Activated CD4-positive, alpha-beta T cell treated with anti-CD3 and anti-CD28 coated beads for 24 hours (primary cell): ENCODE results near the gene CYGB.

Experiments used
- DNase-seq, 2 donors: peaks; one replicate each; pipeline ENCODE4 v3.0.0-alpha.2; 2020; ENCODE audit warnings: low read depth in 2 of 2

Gene CYGB

GRCh38 chr17:76550712-76551615, 13.5 kb upstream of the CYGB start:
- DNase-seq: no peak

DNA sequence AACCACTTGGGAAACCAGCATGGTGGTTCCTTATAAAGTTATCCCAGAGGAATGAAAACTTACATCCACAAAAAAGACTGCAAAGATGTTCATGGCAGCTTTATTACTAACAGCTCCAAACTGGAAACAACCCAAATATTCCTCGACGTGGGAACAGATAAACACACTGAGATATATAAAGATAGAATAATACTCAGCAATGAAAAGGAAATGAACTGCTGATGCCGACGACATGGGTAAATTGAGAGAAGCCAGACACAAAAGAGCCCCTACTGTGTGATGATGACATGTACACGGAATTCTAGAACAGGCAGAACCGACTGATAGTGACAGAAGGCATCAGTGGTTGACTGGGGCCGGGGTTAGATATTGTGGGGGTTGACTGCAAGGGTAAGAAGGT, 12.0 kb upstream of the CYGB start:
- no peak for DNase-seq

DNA sequence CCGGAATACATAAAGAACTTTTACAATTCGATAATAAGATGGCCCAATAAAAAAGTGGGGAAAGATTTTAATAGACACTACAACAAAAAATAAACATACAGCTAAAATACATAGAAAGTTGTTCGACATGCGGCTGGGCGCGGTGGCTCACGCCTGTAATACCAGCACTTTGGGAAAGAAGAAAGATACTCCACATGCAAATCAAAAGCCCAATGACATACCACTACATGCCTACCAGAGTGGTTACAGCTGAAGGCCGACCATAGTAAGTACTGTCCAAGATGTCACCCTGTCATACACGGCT, 11.7 kb upstream of the CYGB start:
- DNase-seq: no peak

DNA sequence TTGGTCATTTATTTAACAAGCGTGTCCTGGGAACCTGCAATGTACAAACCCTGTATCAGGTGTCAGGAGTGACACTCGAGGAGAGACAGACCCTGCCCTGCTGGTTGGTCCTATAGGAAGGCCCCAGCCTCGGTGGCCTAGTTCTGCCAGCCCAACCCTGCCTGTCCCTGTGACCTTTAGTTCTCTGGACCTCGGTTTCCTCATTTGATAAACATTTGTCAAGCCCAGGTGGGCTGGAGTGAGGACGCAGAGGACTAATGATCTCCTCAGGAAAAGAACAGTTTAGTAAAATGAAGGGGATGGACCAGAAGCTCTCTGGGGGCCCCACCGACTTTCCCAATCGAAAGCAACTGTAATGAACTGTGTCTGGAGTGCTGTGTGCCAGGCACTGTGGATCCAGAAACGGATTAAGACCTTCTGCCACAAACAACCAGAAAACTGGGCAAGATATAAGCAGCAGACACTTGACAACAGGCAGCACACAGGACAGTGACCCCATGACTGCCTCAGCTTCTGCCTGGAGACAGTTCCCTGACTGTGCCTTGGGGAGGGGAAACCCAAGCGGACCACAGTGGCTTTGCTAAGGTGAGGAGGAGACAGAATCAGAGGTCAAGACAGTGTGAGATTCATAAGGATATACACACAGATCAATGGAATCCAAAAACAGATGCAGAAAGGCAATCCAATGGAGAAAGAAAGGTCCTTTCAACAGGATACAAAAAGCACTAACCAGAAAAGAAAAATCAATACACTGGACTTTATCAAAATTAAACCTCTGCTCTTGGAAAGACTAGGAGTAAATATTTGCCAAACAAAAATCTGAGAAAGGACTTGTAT, 11.1 kb upstream of the CYGB start:
- no peak for DNase-seq

DNA sequence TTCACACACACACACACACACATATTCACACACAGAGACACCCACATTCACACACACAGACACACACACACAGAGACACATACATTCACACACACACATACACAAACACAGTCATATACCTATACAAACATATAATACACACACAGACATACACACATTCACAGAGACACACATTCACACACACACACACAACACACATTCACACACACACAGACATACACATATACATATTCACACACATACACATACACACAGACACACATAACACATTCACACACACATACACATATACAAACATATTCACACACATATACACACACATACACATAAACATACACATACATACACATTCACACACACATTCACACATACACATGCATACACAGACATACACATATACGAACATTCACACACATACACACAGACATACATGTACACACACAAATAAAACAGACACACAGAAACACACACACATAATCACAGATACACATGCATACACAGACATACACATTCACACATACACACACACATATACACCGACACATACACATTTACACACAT, 10.2 kb upstream of the CYGB start:
- DNase-seq: no peak

GRCh38 chr17:76547183-76547641, 9.7 kb upstream of the CYGB start:
- DNase-seq: no peak

DNA sequence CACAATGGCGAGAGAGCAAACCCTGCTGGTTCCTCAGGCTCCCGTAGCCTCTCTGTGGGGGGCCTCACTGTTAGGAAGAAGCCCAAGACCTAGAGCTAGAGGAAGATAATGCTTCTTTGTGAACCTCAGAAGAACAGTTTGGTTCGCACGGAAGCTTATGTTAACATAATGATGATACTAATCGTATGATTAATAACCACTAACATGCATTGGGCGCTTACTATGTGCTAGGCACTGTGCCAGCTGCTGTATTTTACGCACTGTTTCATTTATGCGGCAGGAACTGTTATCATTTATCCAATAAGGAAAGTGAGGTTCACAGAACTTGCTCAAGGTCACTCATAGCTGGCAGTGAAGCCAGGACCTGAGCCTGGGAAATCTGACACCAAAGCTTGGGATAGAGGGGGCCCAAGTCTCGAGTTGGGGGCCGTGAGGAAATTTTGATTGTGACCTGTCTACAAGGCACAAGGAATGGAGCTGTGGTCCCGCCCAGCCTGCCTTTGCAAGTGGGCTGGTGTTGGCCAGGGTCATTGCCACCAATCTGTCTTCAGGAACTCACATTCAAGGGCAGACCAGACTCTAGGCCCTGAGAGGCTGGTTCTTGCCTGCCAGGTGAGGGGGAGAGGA, 9.2 kb upstream of the CYGB start:
- DNase-seq: no peak

GRCh38 chr17:76545918-76546555, 8.5 kb upstream of the CYGB start:
- no peak for DNase-seq

DNA sequence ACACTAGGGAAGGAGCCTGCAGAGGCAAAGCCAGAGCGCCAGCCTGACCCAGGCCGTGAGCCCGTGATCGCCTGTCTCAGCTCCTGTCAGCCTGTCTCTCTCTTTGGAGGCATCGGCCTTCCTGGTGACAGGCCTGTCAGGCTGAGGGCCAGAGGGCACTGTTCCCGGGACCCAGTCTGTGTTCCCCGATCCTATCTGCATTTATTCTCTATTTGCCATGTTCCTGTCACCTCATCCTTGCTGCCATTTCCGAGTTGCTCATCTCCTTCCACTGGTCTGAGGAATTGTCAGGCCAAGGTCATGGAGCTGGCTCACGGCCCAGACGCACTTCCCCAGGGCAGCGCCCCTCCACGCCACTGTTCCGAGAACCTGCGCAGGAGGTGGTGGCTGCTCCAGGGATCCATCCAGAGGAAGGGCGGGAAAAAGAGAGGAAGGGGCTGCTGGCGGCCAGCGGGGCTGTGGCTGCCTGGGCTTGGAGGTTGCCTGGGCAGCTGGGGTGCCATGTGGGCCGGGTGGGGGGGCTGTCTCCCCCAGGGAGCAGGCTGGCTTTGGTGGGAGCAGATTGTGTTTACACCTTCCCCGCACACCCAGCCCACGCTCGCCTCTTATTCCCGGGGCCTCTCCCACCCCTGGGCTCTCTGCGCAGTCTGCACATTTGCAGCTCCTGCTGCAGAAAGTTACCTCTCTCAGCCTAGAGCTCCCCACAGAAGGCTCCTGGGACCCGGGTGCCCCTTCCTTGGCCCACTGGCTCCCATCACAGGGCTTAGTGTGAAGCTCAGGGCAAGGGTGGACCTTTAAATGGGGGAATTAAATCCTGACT, 7.2 kb upstream of the CYGB start:
- no peak for DNase-seq

DNA sequence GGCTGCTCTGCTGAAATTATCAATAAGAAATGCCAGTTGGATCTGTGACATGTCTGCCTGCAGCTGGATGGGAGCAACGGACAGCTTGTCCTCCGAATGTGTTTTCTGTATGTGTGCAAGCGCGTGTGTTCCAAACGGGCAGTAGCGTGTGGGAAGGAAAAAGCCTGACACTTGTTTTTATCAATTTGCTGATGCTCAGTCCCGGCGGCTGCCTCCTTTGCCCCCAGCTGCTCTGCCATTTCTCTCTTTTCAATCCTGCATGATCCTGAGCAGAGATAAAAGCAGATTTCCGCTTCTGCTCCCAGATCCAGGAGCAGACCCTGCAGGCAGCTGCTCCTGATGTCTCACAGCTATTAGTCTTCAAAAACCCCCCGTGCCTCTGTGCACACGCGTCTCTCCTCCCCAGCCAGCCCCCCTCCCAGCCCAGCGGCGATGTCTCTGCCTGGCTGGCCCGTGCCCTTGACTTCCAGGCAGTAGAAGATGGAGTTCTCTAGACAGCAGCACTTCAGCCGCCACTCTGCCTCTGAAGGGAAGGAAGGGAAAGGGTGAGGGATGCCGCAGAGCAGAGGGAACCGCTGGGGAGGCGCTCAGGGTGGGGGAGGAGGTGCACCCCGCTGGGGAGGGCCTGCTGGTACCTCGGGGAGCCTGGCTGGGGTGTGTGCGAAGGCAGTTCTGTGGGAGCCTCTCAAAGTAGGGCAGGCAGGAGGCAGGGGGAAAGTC, 6.5 kb upstream of the CYGB start:
- no peak for DNase-seq

DNA sequence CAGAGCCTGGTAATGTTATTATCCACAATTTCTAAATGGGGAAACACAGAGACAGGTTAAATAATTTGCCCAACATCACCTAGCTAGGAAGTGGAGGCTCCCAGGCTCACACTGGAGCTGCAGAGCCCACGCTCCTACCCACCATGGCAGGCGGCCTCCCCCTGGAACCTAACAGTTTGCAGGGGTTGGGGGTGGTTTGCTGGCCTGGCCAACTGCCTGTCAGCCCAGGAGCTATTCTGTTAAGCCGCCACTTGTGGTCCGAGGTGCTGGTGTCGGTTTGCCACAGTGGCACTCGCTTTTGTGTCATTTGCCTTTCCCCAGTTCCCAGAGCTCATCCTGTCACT, 5.9 kb upstream of the CYGB start:
- DNase-seq: no peak

DNA sequence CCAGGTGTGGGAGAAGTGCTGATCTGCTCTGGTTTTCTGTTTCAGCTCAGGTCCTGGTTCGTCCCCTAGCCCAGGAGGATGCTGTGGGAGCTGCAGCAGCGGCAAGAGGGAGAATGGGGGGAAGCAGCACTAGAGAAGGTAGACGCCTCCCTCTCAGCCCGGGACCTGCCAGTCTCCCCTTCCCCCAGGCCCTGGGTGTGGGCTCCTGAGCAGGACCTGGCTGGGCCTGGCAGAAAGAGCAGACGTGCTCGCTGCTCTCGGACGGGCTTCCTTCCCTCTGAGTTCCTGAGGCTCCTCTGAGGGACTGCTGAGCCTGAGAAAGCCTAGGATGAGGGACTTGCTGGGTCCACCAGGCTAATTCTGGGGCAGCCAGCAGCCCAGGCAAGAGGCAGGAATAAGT, 5.5 kb upstream of the CYGB start:
- no peak for DNase-seq

- no peak for DNase-seq
These were observed 5.1 kb upstream of the CYGB start for GRCh38 chr17:76542566-76542971.

- no peak for DNase-seq
These were observed 4.4 kb upstream of the CYGB start for GRCh38 chr17:76541739-76542454.

DNA sequence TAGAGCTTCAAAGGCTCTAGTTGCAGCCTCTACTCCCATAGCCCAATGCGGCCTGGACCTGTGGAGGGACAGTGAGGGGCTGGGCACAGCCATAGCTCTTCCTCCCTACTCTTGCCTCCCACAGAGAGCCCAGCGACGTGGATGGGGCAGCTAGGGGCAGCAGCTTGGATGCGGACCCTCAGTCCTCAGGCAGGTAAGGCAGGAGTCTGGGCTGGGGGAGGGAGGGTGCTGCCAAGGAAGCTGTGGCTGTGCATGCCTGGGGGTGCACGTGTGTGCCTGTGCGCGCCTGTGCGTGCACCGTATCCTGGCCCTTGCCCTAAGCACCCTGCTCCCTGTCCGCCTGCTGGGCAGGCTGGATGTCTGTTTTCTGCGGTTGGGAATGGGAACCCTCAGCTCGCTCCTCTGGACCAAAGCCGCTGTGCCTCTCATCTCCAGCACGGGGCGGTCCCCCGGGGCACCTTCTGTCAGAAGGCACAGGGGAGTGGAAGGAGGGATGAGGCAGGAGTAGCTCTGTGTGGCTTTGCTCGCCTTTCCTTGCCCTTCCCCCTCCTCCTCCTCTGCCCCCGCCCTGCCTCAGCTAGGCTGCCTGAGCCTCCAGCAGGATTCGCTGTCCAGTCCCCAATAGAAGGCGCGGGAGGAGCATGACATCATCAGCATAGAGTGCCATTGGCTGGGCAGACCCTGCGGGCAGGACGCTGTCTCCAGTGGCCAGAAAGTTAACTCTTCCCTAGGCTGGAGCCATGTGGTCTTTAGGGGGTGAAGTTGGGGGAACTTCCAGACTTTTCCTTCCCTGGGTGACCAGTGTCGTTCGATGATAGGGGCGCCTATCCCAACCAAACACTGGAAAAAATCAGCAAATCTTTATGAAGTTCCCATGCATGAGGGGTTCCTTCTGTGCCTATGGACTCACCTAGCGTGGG, 3.1 kb upstream of the CYGB start:
- DNase-seq: no peak

GRCh38 chr17:76539631-76540271, 2.2 kb upstream of the CYGB start, which contains the start of gene PRCD:
Gene PRCD (plus strand): TSS chr17:76540044. CDS start chr17:76540142, 98 bp downstream.
- no peak for DNase-seq

GRCh38 chr17:76538941-76539570, 1.5 kb upstream of the CYGB start:
- no peak for DNase-seq
